NCI-H748 treated with DMSO at 0.1 percent for 48 hours (cell line): ENCODE results near the gene SNX11.

ENCODE experiments used
- DNase-seq: peaks from one replicate; lab custom pipeline; 2025; lab: John Stamatoyannopoulos, UW

The SNX11 gene

DNA sequence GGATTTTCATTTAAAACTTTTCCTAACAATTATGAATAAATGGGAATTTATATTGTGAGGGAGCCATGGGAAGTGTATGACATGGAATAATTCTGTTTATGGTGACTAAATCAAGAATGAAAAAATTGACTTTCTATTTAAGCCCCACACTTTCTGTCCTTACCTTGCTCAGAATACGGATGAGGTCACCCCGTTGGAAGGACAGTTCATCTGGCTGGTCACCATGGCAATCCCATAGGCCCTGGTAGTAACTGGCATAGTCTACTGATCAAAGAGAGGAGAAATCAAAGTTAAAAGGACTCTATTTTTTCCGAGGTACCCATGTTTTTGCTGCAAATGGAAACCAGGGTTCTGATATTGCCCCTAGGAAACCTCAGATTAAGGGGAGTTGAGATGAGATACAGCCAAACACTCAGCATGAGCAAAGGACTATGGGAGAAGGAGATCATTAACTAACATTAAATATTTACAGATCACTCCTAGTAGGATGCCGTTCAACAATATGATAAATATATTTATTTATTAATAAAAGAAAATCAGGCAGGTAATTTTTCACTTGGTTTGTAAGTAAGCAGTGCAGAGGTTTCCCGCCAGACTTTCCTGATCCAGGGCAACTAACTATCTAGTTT, 54.9 kb downstream of the SNX11 start:
- no peak for DNase-seq

DNA sequence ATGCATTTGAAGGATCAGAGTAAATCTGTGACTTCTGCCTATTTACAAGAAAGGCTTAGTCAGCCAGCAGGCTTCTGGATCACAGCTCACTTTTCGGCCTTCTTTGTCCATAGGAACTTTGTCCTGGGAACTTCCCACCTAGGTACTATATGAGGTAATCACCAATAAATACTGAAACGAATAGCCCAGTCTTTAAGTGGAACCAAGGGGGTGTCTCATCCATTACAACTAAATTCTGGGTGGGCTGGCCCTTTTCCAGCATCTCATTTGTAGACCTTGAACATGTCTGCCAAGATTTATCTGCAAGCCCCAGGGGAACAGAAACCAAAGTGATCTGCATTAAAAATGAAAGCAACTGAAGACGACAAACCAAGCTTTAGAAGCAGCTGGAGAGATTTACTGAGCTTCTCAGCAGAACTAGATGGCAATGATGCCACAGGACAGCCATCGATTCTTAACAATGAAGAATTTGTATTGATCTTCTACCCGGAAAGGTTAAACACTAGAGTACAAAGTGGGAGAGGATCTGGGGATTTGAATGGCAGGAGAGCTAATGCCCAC, 55.5 kb downstream of the SNX11 start:
- DNase-seq: no peak

DNA sequence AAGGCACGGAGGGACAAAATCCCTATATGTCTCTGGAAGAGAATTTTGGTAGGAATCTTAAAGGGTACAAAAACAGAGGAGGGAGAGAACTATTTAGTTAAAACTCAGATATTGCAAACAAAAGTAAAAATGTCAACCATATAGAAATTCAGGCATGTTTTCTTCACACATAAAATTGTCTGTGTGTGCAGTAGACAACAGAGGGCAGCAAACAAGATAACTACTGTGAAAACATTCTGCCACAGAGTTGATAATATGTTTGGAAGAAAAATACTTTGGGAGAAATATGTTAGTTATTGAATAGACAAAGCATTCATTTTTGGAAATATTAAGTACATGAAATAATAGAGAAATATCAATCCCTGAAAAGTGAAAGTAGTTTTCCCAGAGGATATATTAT, 56.2 kb downstream of the SNX11 start:
- DNase-seq: no peak

DNA sequence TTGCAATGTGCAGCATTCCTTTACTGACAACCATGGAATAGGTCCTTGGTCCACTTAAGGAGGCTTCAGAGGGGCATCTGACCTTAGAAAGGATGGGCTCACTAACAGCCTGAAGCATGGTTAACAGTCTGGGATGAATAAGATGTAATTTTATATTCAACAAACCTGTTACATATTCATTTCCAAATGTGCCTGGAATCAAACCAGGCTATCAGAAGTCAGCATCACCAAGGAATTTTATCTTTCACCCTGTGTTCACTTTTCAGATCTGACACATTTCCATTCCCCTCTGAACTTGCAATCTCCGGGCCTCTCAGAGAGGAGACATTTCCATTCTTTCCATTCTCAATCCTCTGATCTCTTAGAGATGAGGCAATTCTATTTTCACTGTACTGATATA, 62.4 kb downstream of the SNX11 start:
- no peak for DNase-seq
